GM18873 (cell line): ENCODE results near the gene TOM1L2.

ENCODE experiments used
- ATAC-seq: cut with Tn5 transposase; IDR thresholded peaks from one replicate; pipeline ENCODE4 v1.9.1; 2021; ENCODE audit warnings: mild to moderate bottlenecking, moderate library complexity, moderate number of reproducible peaks; ENCODE audit not compliant: unreplicated experiment, low FRiP score

The TOM1L2 gene

DNA sequence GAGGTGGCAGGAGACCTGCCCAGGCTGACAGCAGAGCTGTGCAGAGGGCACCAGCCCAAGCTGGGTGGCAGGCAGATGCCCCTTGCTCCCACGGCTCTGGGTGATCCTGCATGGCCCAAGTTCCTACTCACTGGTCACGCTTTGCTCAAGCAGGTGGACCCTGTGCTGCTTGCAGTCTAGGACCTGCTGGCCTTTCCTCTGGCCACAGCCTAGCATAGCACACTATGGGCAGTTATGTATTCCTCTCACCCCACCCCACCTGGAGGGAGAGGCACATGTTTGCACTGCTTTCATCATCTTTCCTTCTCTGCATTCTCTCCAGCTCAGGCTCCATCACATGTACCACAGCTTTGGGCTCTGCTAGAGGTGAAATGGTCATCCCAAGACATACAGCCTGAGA, 115.8 kb downstream of the TOM1L2 start:
- ATAC-seq = no peak

DNA sequence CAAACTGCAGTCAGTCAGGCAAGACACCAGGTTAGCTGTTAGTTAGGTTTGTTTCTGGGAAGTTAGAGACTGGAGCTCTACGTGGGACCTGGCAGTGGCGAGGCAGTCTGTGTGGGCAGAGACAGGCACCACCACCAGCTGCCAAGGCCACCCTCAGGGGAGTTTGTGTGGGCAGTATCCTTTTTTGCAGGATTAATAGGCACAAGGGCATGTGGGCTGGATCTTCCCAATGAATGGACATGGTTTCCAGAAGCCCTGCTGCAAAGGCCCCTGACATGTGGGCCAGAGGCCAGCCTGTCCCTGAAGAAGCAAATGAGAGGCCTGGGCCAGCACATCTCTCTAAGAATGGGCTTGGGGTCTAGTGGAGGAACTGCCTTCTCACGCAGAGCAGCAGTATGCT, 116.2 kb downstream of the TOM1L2 start:
- ATAC-seq = no peak

DNA sequence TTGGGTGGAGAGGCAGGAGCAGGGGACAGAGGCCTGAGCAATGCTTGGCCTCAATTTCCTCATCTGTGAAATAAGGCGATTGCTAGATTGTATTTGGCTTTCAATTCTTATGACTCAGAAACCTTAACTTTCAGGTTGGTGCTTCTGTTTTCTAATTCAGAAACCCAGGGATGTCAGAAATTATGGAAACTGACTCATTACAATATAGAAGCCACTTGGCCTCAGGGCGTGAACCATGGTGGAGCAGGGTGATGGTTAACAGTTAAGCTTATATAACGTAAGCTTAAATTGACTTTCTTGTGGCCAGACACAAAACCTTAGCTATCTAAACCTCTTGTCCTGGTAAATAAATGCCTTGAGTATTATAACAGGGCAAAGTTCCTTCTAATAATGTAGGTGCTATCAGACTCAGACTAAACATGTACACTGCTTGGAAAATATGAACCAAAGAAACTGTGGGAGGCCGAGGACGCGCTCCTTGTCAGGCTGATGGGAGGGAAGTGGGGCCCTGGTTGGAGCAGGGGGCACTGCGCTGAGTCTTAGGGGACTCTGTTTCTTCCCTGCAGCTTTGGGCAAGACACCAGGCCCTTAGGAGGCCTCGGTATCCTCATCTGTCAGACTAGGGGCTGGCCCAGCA, 118.3 kb downstream of the TOM1L2 start:
- no peak for ATAC-seq

DNA sequence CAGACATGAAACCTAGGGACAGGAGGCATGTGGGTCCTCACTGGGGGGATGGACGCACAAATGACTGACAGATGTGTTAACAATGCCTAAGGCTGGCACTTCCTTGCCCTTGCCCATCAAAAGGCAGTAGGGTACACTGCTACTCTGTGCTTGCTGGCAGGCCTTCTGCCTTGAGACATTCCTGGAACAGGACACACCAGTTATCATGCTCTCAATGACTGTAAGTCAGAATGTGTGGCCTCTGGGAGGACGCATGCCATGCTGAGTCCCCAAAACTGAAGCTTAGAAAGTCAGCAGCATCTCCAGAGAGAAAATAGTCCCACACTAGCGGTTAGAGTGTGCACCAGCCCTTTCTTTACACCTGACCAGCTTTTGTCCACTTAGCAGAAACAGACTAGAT, 119.3 kb downstream of the TOM1L2 start:
- ATAC-seq = no peak

DNA sequence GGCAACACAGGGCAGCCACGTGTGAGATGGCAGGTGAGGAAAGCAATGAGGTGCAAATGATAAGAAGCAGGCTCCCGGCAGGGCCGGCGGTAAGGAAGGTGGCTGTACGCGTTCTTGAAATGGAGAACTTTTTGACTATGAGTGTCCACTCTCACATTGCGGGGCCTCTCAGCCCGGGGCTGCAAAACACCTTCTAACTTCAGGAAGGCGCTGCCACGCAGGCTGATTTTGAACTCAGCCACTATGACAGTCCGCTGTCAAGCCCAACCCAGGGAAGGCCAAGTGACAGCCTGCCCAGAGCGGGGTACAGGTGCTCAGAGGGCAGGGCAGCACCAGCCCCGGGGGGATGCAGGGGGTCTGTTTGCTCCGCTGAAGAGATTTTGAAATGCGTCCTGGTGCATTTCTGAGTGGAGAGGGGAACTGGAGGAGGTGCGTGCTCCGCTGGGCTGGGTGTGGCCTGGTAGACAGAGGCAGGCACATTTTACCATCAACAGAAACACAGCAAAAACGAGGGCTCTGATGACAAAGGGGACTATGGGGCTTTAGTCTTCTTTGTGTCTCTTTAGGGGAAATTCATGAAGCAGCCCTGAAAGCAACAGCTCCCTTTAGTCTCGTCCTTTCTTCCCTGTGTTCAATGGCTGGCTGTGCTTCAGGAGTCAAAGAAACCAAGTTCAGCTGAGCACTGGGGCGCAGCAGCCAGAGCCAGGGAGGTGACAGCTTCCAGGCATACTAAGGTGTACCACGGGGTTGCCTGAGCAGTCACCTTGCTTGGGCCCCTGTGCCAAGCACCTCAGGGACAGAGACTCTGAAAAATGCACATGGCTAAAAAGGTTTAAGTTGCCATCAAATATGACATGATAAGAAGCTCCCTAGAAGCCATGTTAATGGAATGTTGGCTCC, 120.8 kb downstream of the TOM1L2 start:
- ATAC-seq = no peak

DNA sequence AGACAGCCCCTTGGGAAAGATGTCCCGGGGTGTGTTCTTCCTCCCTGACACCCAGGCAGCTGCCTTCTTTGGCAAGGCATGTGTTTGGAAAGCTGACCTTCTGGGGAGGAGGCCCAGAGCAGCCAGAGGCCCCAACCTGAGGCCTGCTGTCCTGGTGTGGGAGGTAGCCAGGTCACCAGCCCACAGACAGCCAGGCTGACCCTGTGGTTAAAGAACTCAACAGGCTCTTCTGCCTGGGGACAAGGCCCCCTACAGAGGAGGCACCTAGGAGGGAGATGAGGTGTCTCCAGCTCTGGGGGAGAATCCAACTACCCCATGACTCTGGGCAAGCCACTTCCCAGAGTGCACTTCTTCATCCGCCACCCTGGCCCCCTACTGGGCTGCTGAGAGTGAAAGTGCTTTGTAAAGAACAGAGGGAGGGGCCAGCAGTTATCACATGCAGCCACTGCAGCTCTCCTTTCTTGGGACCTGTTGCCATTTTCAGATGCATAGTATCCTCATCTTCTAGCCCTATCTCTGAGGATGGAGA, 122.3 kb downstream of the TOM1L2 start:
- no peak for ATAC-seq

GRCh38 chr17:17849147-17849820, 122.9 kb downstream of the TOM1L2 start:
- no peak for ATAC-seq

- ATAC-seq = no peak
Measured at GRCh38 chr17:17848311-17849082, 123.7 kb downstream of the TOM1L2 start.

GRCh38 chr17:17847726-17848125, 124.5 kb downstream of the TOM1L2 start:
- no peak for ATAC-seq

DNA sequence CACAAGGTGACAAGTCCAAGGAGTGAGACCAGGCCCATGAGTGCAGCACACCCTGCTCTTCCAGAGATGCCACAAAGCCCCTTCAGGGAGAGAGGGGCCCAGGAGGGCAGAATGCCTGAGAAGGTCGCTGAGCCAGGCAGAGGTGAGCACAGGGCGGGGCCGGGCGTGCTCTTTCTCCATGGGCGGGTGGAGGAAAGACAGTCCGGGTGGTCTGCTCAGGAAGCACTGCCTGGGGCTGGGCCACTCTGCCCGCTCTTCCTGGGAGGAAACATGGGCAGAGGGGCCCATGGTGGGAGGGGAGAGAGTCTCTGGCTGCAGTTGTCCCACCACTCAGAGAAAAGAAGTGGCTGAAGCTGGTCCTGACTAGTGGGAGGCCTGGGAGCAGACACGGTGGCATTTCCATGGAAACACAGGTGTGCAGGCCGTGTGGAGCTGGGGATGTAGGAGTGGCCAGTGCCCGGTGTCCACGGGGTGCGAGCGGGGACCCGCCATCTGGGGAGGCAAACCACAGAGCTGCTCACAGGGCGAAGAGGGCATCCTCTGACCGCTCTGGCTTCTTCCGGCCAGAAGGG, 125.0 kb downstream of the TOM1L2 start:
- no peak for ATAC-seq

DNA sequence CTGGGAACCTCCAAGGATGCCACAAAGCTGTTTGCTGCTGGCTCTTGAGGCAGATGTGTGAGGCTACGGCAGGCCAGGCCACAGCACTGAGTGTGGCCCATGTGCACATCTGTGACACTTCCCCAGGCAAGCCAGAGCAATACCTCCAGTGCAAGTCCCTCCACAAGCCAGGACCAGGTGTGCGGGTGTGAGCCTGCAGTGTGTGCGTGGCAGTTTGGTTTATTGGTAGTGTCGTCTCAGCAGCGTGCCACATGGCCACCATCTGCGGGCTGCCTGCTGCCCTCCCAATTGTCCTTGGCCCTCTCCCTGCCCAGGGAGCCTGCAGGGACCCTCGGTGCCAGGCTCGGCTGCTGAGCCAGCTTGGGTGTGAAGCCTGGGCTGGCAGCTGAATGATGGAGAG, 125.6 kb downstream of the TOM1L2 start:
- ATAC-seq = no peak

DNA sequence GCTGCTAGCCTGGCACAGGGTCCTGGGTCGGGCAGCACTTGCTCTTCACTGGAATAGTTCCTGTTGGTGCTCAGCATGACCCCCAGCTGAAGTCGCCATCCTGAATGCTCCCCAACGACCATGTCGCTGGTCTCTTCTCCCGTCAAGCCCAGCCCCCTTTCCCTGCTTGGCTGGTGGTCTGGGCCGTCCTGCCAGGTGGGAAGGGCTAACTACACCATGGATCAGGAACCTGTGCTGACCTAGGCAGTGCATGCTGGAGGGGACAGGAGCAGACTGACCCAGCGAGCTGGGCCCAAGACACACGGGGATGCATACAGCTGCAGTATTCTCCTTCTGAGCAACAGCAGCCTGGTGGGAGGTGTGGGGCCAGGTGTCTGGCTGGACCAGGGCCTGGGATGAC, 126.2 kb downstream of the TOM1L2 start:
- no peak for ATAC-seq

DNA sequence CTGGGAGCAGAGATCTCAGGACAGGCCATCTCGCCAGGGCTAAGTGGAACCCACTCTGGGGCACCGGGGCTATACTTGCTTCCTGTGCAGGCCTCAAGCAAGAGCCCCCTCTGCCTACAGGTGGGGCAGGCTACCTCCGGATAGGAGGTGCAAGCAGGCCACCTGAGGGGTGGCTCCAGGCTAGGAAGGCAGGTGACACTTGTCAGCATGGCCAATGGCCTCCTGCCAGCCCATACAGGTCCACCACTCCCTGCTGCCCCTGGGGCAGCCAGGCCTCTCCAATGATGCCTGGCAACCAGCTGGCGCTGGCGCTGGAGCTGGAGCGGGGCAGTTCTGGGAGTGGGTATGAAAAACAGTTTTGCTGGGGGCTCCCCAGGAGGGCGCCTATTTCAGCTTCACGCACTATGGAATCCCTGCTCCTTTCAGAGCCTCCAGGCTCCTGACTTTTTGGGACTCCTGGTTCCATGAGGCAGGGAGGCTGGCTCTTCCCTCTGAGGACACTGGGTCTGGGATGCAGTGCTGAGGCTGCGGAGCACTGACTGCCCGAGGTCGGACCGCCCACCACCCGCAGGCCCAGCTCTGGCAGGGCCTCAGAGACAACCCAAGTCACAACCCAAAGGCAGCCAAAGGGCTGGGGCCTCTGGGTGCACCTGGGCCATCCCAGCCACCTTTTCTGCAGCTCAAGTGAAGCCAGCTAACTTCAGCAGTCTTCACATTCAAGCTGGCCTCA, 127.0 kb downstream of the TOM1L2 start:
- no peak for ATAC-seq

DNA sequence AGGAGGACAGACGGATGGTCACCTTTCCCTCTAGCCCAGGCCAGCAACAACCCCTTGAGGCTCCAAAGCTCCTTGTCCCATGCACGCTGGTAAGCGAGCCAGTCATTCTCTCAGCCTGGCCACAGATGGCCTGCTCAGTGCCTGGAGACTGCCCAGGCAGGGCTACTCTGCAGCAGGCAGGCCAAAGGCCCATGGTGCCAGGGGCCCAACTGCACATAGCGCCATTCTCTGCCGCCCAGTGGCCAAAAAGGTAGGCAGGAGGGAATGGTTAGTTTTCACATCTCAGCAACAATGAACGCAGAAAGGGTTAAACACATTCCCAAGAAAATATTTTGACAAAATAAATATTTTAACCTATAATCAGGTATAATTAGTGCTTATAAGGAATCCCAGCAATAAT, 127.7 kb downstream of the TOM1L2 start:
- no peak for ATAC-seq

GRCh38 chr17:17844079-17844478, 128.1 kb downstream of the TOM1L2 start:
- ATAC-seq = no peak

- ATAC-seq = no peak
Measured at GRCh38 chr17:17843096-17843495, 129.1 kb downstream of the TOM1L2 start.

GRCh38 chr17:17842111-17842876, 129.9 kb downstream of the TOM1L2 start:
- ATAC-seq = no peak

GRCh38 chr17:17841601-17842025, 130.6 kb downstream of the TOM1L2 start:
- ATAC-seq = no peak
